A673 (cell line): Measurements from ENCODE around the gene HMOX1.

Source experiments
- EZH2 ChIP-seq: fragments of 200-600 bp; sonication (generic); IDR thresholded peaks from 2 replicates; pipeline ENCODE4 v1.6.1; 2017; ENCODE audit warnings: borderline replicate concordance, low read depth, mild to moderate bottlenecking, mixed read lengths, antibody characterized with exemption, low read length; ENCODE audit not compliant: poor library complexity, severe bottlenecking
- TF ChIP-seq, protein P1 (sequence below): fragments of 300-800, 200-600 bp; sonication (generic); conservative IDR thresholded peaks from 2 replicates; pipeline ENCODE4 v1.5.1; 2017; ENCODE audit warnings: low read depth, mild to moderate bottlenecking, antibody characterized with exemption, low read length, moderate library complexity, mixed read lengths

DNA sequence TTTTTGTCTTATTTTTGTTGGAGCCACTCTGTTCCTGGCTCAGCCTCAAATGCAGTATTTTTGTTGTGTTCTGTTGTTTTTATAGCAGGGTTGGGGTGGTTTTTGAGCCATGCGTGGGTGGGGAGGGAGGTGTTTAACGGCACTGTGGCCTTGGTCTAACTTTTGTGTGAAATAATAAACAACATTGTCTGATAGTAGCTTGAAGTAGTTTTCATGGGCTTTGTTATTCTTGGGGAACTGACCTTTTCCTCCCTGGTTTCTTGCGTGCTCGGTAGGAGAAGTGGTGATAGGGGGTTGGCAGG, 13.1 kb downstream of the HMOX1 start:
- TF ChIP-seq EZH2: no peak
- TF ChIP-seq, protein P1, sequence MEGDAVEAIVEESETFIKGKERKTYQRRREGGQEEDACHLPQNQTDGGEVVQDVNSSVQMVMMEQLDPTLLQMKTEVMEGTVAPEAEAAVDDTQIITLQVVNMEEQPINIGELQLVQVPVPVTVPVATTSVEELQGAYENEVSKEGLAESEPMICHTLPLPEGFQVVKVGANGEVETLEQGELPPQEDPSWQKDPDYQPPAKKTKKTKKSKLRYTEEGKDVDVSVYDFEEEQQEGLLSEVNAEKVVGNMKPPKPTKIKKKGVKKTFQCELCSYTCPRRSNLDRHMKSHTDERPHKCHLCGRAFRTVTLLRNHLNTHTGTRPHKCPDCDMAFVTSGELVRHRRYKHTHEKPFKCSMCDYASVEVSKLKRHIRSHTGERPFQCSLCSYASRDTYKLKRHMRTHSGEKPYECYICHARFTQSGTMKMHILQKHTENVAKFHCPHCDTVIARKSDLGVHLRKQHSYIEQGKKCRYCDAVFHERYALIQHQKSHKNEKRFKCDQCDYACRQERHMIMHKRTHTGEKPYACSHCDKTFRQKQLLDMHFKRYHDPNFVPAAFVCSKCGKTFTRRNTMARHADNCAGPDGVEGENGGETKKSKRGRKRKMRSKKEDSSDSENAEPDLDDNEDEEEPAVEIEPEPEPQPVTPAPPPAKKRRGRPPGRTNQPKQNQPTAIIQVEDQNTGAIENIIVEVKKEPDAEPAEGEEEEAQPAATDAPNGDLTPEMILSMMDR: no peak
